GM23338 (cell line): Measurements from ENCODE around the gene POU6F1. TPM values are rescaled to one million over a fixed set of nuclear protein-coding genes. Genes with fewer than 3 reads are reported as not detected.

Experiments used
- ATAC-seq: fragments of 200-7000 bp; cut with Tn5 transposase; 3 replicates; pipeline ENCODE4 v1.9.1; 2020
- DNase-seq: peaks from one replicate; pipeline ENCODE4 v3.0.0-alpha.2; 2015; ENCODE audit warnings: low spot score
- H2AFZ ChIP-seq: fragments of 200-600 bp; sonication (generic); 2 replicates; pipeline ENCODE4 v1.8.0; 2016; ENCODE audit warnings: antibody characterized with exemption, mild to moderate bottlenecking, moderate library complexity
- H3F3A ChIP-seq: fragments of 200-600 bp; sonication (generic); replicated peaks from 2 replicates; pipeline ENCODE4 v1.8.0; 2017; ENCODE audit warnings: antibody characterized with exemption, mixed run types, low read depth
- H3K27ac ChIP-seq: fragments of 200-600 bp; sonication (generic); 2 replicates; pipeline ENCODE4 v1.6.1; 2016; ENCODE audit warnings: low read depth
- H3K27me3 ChIP-seq: fragments of 200-600 bp; sonication (generic); 2 replicates; pipeline ENCODE4 v1.8.0; 2016; ENCODE audit warnings: mild to moderate bottlenecking, mixed run types, moderate library complexity; ENCODE audit not compliant: insufficient read depth
- H3K36me3 ChIP-seq: fragments of 200-600 bp; sonication (generic); 2 replicates; pipeline ENCODE4 v1.8.0; 2016; ENCODE audit warnings: mild to moderate bottlenecking; ENCODE audit not compliant: insufficient read depth
- H3K4me1 ChIP-seq: fragments of 200-600 bp; sonication (generic); 2 replicates; pipeline ENCODE4 v1.8.0; 2016; ENCODE audit warnings: mild to moderate bottlenecking, moderate library complexity; ENCODE audit not compliant: insufficient read depth
- H3K4me2 ChIP-seq: fragments of 200-600 bp; sonication (generic); 2 replicates; pipeline ENCODE4 v1.7.1; 2017; ENCODE audit warnings: mixed run types
- H3K4me3 ChIP-seq: fragments of 200-600 bp; sonication (generic); 2 replicates; pipeline ENCODE4 v1.6.1; 2016; ENCODE audit warnings: mixed run types
- H3K79me2 ChIP-seq: fragments of 200-600 bp; sonication (generic); replicated peaks from 2 replicates; pipeline ENCODE4 v1.8.0; 2017; ENCODE audit warnings: mild to moderate bottlenecking; ENCODE audit not compliant: insufficient read depth
- H3K9me2 ChIP-seq: fragments of 200-600 bp; sonication (generic); 2 replicates; pipeline ENCODE4 v1.8.0; 2017; ENCODE audit not compliant: insufficient read depth
- H4K20me1 ChIP-seq: fragments of 200-600 bp; sonication (generic); replicated peaks from 2 replicates; pipeline ENCODE4 v1.8.0; 2017; ENCODE audit warnings: mild to moderate bottlenecking; ENCODE audit not compliant: insufficient read depth
- H3K27ac Mint-ChIP-seq: 2 replicates; pipeline ENCODE4 v1.8.0; 2020; ENCODE audit warnings: inconsistent platforms, mild to moderate bottlenecking, moderate library complexity, mixed read lengths
- H3K27me3 Mint-ChIP-seq: 3 replicates; pipeline ENCODE4 v1.8.0; 2022; ENCODE audit warnings: low read depth, mild to moderate bottlenecking, moderate library complexity, mixed read lengths, inconsistent platforms; ENCODE audit not compliant: insufficient read depth, poor library complexity
- H3K36me3 Mint-ChIP-seq: 3 replicates; pipeline ENCODE4 v1.8.0; 2021; ENCODE audit warnings: low read depth, mild to moderate bottlenecking, inconsistent platforms, moderate library complexity, mixed read lengths
- H3K4me1 Mint-ChIP-seq: 3 replicates; pipeline ENCODE4 v1.8.0; 2020; ENCODE audit warnings: mild to moderate bottlenecking, inconsistent platforms, mixed read lengths
- H3K4me3 Mint-ChIP-seq: 3 replicates; pipeline ENCODE4 v1.8.0; 2021; ENCODE audit warnings: moderate library complexity, mild to moderate bottlenecking, inconsistent platforms, mixed read lengths
- H3K9me3 Mint-ChIP-seq: 3 replicates; pipeline ENCODE4 v1.8.0; 2020; ENCODE audit warnings: moderate library complexity, mild to moderate bottlenecking, inconsistent platforms, mixed read lengths
- CREB1 ChIP-seq: fragments of 250-450 bp; sonication (Bioruptor Pico); IDR thresholded peaks from 2 replicates; pipeline ENCODE4 v1.5.0; 2020; ENCODE audit warnings: low read depth, mild to moderate bottlenecking, moderate library complexity
- EZH2 ChIP-seq: fragments of 200-600 bp; sonication (generic); IDR thresholded peaks from one replicate; pipeline ENCODE4 v1.8.0; 2017; ENCODE audit warnings: antibody characterized with exemption, mild to moderate bottlenecking, low read depth; ENCODE audit not compliant: unreplicated experiment
- EZH2phosphoT487 ChIP-seq: fragments of 200-600 bp; sonication (generic); IDR thresholded peaks from one replicate; pipeline ENCODE4 v1.8.1; 2018; ENCODE audit warnings: antibody characterized with exemption; ENCODE audit not compliant: unreplicated experiment
- JUNB ChIP-seq: IDR thresholded peaks from one replicate; pipeline ENCODE4 v1.6.1; 2016; ENCODE audit warnings: antibody characterized with exemption; ENCODE audit not compliant: unreplicated experiment
- POLR2AphosphoS5 ChIP-seq: IDR thresholded peaks from 2 replicates; pipeline ENCODE4 v1.6.1; 2016; ENCODE audit warnings: antibody characterized with exemption, low read depth
- ZNF114 ChIP-seq: fragments of 250-450 bp; sonication (Bioruptor Pico); IDR thresholded peaks from 2 replicates; pipeline ENCODE4 v1.5.0; 2020; ENCODE audit warnings: mild to moderate bottlenecking, moderate library complexity
- polyA plus RNA-seq: library from polyadenylated mRNA; unstranded; fragments of >200 nt; fragmentation: Nextera tagmentation; extraction: Ambion mirVana; gene quantifications from 2 replicates; pipeline ENCODE4 v1.2.1, GENCODE V29; 2016
- total RNA-seq: library from RNA; depleted of rRNA; stranded (reverse); fragments of >200 nt; shearing (Covaris generic); gene quantifications from 2 replicates; pipeline ENCODE4 v1.2.3, GENCODE V29; 2014
- TF ChIP-seq, protein P1 (sequence below): IDR thresholded peaks from 2 replicates; pipeline ENCODE4 v1.6.1; 2016; ENCODE audit warnings: antibody characterized with exemption
- TF ChIP-seq, protein P2 (sequence below): IDR thresholded peaks from one replicate; pipeline ENCODE4 v1.6.1; 2018; ENCODE audit warnings: antibody characterized with exemption; ENCODE audit not compliant: unreplicated experiment
- TF ChIP-seq, protein P3 (sequence below), 2 experiments: fragments of 200-600 bp in 1 of 2; sonication (generic) in 1 of 2; conservative IDR thresholded peaks; 2 replicates each; pipeline versions ENCODE4 v1.5.1 to v1.6.1; 2016 to 2017; ENCODE audit warnings: antibody characterized with exemption in 2 of 2, low read depth in 2 of 2, mild to moderate bottlenecking in 2 of 2, moderate library complexity in 1 of 2

Gene POU6F1
- total and polyA plus RNA-seq, 2 experiments from 2014 or later: 3.0 to 4.0 TPM

DNA sequence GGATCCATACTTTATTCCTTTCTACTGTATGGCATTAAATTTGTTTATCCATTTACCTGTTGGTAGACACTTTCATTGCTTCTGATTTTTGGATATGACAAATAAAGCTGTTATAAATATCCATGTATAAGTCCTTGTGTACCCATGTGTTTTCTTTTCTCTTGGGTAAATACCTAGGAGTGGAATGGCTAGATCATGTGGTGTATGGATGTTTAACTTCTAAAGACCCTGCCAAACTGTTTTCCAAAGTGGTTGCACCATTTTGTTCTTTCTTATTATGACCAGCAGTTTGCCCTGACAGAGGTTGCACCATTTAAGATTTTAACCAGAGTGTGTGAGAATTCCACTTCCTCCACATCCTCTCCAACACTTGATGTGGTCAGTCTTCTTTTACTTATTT, 14.8 kb upstream of the POU6F1 start:
- H4K20me1 ChIP-seq: no peaks in the 10 kb centered on the region

DNA sequence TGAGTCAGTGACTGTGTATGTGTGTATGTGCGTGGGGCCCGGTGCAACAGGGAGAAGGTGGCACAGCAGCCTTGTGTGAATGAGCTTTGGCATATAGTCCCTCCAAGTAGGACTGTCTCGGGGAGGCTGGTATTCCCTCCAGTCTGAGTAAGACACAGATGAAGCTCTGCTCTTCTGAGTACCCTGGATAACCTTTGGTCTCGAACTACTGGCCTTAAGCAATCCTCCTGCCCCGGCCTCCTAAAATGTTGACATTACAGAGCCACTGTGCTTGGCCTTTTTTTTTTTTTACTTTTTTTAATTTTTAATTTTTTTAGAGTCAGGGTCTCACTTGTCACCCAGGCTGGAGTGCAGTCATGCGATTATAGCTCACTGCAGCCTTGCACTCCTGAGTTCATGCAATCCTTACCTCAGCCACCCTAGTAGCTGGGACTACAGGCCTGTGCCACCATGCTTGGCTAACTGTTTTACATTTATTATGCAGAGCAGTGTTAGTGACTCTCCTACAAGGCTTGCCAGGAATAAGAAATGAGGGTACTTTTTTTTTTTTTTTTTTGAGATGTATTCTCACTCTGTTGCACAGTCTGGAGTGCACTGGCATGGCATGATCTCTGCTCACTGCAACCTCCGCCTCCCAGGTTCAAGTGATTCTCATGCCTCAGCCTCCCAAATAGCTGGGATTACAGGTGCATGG, 11.4 kb upstream of the POU6F1 start:
- Mint-ChIP-seq H3K27ac (no peak overlapping the region), H3K36me3 (no peaks in the 10 kb centered on the region), H3K9me3 (no peaks in the 10 kb centered on the region; the same call in 2 of the 3 replicates), H3K27me3 (no peaks in the 10 kb centered on the region), H3K4me1 (peaks cover 3% of the 10 kb centered on the region; the same call in 1 of the 3 replicates), H3K4me3 (no peak overlapping the region)
- Histone ChIP-seq H3K36me3 (no peaks in the 10 kb centered on the region), H3K79me2 (no peaks in the 10 kb centered on the region), H3K4me2 (no peak overlapping the region), H3K4me3 (no peak overlapping the region), H3F3A (no peaks in the 10 kb centered on the region), H3K27me3 (no peaks in the 10 kb centered on the region), H3K4me1 (no peaks in the 10 kb centered on the region), H4K20me1 (no peaks in the 10 kb centered on the region), H2AFZ (no peak overlapping the region), H3K27ac (no peak overlapping the region), H3K9me2 (no peaks in the 10 kb centered on the region)
- no peak for ATAC-seq
- no peak for DNase-seq
- no peak for TF ChIP-seq CREB1 (CRISPR knock-in tag)
- no peak for TF ChIP-seq EZH2
- TF ChIP-seq, protein P1, sequence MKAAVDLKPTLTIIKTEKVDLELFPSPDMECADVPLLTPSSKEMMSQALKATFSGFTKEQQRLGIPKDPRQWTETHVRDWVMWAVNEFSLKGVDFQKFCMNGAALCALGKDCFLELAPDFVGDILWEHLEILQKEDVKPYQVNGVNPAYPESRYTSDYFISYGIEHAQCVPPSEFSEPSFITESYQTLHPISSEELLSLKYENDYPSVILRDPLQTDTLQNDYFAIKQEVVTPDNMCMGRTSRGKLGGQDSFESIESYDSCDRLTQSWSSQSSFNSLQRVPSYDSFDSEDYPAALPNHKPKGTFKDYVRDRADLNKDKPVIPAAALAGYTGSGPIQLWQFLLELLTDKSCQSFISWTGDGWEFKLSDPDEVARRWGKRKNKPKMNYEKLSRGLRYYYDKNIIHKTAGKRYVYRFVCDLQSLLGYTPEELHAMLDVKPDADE: no peak
- no peak for TF ChIP-seq JUNB
- no peak for TF ChIP-seq ZNF114 (CRISPR knock-in tag)
- TF ChIP-seq, protein P2, sequence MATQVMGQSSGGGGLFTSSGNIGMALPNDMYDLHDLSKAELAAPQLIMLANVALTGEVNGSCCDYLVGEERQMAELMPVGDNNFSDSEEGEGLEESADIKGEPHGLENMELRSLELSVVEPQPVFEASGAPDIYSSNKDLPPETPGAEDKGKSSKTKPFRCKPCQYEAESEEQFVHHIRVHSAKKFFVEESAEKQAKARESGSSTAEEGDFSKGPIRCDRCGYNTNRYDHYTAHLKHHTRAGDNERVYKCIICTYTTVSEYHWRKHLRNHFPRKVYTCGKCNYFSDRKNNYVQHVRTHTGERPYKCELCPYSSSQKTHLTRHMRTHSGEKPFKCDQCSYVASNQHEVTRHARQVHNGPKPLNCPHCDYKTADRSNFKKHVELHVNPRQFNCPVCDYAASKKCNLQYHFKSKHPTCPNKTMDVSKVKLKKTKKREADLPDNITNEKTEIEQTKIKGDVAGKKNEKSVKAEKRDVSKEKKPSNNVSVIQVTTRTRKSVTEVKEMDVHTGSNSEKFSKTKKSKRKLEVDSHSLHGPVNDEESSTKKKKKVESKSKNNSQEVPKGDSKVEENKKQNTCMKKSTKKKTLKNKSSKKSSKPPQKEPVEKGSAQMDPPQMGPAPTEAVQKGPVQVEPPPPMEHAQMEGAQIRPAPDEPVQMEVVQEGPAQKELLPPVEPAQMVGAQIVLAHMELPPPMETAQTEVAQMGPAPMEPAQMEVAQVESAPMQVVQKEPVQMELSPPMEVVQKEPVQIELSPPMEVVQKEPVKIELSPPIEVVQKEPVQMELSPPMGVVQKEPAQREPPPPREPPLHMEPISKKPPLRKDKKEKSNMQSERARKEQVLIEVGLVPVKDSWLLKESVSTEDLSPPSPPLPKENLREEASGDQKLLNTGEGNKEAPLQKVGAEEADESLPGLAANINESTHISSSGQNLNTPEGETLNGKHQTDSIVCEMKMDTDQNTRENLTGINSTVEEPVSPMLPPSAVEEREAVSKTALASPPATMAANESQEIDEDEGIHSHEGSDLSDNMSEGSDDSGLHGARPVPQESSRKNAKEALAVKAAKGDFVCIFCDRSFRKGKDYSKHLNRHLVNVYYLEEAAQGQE: no peak
- no peak for TF ChIP-seq POLR2AphosphoS5
- TF ChIP-seq, protein P3, sequence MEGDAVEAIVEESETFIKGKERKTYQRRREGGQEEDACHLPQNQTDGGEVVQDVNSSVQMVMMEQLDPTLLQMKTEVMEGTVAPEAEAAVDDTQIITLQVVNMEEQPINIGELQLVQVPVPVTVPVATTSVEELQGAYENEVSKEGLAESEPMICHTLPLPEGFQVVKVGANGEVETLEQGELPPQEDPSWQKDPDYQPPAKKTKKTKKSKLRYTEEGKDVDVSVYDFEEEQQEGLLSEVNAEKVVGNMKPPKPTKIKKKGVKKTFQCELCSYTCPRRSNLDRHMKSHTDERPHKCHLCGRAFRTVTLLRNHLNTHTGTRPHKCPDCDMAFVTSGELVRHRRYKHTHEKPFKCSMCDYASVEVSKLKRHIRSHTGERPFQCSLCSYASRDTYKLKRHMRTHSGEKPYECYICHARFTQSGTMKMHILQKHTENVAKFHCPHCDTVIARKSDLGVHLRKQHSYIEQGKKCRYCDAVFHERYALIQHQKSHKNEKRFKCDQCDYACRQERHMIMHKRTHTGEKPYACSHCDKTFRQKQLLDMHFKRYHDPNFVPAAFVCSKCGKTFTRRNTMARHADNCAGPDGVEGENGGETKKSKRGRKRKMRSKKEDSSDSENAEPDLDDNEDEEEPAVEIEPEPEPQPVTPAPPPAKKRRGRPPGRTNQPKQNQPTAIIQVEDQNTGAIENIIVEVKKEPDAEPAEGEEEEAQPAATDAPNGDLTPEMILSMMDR (conservative IDR thresholded peaks at IDR 0.05; ENCODE audit: low read depth in 2 of 2): no peak
- no peak for TF ChIP-seq EZH2phosphoT487

More for the DNA sequence above, 14.8 kb upstream of the POU6F1 start:
- no peaks in the 10 kb centered on the region for H3K9me2 ChIP-seq
- Mint-ChIP-seq H3K4me1 (peaks cover 8% of the 10 kb centered on the region), H3K9me3 (no peaks in the 10 kb centered on the region; the same call in 2 of the 3 replicates), H3K36me3 (no peaks in the 10 kb centered on the region), H3K27me3 (no peaks in the 10 kb centered on the region), H3K4me3 (no peak overlapping the region), H3K27ac (no peak overlapping the region)
- H3K27ac ChIP-seq: no peak overlapping the region
- H3K4me3 ChIP-seq: no peak overlapping the region
- H3K4me2 ChIP-seq: no peak overlapping the region
- no peak overlapping the region for H2AFZ ChIP-seq
- no peaks in the 10 kb centered on the region for H3K27me3 ChIP-seq
- no peaks in the 10 kb centered on the region for H3K79me2 ChIP-seq
- H3K36me3 ChIP-seq: no peaks in the 10 kb centered on the region
- no peaks in the 10 kb centered on the region for H3K4me1 ChIP-seq
- H3F3A ChIP-seq: no peaks in the 10 kb centered on the region; the same call in 1 of the 2 replicates
- ATAC-seq (no peak), DNase-seq (no peak)
- TF ChIP-seq, protein P2: no peak
- TF ChIP-seq ZNF114 (CRISPR knock-in tag) (no peak), JUNB (no peak)
